RCC 7860 (cell line): ENCODE results near the gene HPCAL1.
"Not testable (repeated sequence)": the region's sequence is repeated elsewhere in the genome, so short reads cannot be mapped to it uniquely, and the experiment has no call there.

Experiments used
- DNase-seq: peaks from one replicate; pipeline ENCODE4 v3.0.0-alpha.2; 2015; ENCODE audit warnings: low spot score
- FAIRE-seq: peaks from 2 replicates; lab custom pipeline; 2012; peaks lifted over from hg19 to GRCh38; lab: Jason Lieb, UNC

The HPCAL1 gene

DNA sequence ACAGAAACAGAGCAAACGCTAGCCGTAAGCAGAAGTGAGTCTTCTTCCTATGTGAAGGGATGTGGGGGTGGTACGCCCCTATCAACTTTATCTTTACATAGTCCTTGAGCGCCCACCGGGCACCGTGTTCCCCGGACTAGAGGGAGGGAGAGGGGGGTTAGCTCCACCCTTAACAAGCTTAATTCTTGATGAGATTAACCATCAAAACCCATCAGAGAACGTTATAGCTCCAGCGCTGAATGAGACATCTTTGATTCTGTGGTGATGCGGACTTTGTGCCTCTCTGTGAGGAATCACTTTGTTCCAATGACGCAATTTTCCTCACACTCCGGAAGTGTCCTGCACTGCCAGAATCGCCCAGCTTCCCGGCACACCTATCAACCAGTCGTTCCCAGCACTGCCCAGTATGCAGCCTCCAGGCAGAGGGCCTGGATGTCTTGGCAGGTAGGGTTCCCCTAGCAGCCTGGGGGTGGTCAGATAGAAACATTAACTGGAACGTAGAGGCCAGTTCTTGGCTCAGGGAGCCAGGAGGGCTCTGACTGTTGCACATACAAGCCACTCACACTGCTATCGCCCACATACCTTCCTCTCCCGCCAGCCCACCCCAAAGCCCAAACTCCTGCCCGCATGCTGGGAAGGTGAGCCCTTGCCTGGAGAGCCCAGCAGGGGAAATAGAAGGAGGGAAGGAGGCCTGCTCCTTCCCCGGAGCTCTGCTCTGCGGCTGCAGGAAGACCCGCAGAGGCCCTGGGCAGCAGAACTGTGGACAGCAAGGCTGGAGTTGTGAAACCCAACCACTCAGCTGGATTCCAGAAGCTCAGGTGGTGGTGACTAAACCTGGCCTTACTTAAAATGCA is 147.4 kb downstream of the HPCAL1 start:
- no peak for DNase-seq
- no peak for FAIRE-seq

DNA sequence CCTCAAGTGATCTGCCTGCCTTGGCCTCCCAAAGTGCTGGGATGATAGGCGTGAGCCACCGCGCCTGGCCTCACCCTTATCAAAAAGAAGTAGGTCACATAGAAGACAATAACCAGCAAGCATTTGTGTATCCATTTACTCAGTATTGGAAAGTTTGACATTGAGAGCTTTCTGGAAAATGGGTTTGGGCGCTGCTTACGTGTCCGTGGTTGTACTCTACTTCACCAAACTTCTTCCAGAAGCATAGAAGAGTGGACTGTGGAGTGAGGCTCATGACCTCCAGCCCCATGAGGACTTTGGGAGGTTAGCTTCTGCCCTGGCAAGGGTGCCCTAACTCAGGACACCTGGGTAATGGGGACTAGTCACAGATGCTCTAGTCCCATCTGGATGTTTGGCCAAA is 149.1 kb downstream of the HPCAL1 start:
- FAIRE-seq (no peak), DNase-seq (no peak)

DNA sequence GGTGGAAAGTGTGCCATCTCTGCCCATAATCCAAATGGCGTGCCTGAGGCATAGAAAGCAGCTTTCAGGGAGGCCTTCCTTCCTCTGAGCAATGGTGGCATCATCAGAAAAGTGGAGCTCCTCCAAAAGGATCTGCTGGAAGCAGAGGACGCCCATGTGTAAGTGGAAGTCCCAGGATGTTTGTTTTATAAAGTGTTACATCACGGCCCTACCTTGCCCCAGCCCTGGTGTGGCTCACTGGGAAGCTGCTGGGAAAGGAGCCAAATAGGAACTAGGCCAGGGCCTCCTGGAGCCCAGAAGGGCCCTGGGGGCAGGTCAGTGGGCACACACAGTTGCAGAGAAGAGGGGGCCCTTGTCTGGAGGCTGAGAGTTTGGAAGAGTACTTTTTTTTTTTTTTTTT is 149.6 kb downstream of the HPCAL1 start:
- peak; percentile 73 for FAIRE-seq
- peak; percentile 89 for DNase-seq

DNA sequence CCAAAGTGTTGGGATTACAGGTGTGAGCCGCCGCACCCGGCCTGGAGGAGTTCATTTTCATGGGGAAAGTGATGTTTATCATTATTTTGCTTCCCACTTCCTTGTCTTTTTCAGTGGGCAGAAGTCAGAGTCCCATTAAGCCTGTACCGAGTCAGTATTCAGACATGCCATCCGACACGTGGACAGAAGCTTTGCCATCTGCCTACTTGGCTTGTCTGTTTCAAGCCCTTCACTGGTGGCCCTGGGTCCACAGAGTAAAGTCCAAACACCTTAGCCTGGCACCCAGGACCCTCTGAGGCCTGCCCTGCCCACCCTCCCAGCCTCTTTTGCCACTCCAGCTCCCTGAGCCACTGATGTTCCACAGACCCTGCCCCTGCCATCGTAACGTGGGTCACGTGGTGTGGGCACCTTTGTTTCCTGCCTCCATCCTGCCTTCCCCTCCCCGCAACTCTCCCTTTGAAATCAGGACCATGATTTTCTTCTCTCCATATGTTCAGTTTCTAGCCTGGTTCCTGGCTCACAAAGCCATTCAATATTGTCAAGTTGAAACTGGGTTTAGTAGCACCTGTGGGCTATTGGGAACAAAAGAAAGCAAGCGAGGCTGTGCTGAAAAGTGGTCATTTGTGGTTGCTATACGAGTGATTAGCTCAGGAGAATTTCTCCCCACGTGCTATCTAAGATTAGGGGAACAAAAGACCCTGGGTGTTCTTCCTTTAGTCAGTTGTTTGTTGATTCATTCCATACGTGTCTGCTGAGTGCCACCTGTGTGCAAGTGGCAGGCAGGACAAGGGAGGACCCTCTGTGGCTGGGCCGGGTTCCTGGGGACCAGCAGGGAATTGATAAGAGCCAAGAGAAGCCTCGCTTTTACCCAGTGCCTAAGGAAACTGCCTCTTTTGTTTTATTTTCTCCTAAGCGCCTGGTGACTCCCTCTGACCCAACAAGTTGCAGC is 150.5 kb downstream of the HPCAL1 start:
- no peak for DNase-seq
- FAIRE-seq = no peak

DNA sequence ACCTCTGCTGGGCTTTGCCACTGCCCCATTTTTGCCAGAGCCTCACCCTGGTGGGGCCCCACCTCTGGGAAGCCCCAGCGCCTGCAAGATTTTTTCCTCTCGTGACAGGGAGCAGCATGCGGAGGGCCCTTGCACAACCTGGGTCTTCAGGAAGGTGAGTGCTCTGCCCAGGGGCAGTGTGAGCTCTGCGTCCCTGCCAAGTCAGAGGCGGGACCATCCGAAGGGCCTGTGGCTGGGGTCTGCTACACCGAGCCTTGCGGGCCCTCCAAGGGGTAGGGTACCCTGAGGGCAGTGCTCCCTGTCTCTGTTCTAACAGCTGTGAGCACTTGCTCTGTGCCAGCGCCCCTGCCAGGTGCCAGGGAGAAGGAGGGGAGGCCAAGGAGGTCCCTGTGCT is 151.2 kb downstream of the HPCAL1 start:
- no peak for FAIRE-seq
- DNase-seq = no peak

DNA sequence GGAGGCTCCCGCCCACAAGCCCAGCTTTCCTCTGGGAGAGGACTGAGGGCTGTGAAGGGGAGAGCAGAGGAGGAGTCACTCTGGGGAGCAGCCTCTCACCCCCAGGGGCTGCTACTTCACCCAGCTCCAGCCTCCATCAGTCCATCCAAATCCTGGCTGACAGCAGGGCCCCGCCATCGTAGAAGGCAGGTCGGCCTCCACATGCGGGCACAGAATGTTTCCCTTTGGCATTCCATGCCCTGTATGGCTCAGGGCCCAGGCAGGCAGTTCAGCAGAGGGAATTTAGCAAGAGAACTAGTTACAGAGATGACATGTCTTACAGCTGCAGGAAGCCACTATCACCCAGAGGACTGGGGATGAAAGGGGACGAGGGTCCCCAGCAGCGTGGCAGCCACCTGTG is 151.8 kb downstream of the HPCAL1 start:
- no peak for FAIRE-seq
- no peak for DNase-seq

DNA sequence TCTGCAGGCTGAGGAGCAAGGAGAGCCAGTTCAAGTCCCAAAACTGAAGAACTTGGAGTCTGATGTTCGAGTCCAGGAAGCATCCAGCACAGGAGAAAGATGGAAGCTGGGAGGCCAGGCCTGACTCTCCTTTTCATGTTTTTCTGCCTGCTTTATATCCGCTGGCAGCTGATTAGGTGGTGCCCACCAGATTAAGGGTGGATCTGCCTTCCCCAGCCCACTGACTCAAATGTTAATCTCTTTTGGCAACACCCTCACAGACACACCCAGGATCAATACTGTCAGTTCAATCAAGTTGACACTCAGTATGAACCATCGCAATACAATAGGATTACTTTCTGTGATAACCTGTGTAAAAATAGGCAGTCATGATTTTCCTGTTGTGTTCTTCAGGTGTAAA is 154.5 kb downstream of the HPCAL1 start:
- not testable (repeated sequence) for DNase-seq, FAIRE-seq

DNA sequence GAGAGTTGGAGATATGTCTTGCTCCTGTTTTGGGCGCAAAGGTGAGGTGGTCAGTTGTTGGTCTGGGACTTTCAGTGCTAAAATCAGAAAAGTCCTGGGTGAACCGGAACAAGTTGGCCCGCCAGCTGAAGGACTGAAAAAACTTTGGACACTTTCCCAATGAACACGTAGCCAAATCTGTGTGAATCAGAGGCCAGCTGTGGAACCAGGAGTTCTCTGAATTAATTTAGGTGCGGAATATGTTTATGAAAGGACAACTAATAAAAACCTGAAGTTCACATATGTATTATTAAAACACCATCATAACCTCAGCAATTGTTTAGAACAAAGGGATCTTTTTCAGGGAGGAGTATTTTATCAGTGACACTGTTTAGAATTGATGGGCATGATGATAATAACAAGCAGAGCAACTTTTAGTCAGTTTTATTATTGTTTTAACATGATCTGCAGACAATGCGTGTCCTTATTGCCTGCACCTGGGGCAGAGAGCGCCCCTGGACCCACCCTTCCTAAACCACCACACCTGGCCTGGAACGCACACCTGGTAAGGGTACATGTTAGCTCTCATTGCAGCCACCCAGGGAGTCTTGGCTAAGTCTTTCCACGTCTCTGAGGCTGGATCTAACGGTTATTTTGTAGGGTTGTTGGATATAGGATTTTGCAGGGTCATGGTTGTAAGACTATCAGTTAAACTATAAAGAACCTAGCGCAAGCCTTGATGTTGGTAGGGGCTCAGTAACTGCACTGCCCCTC is 155.3 kb downstream of the HPCAL1 start:
- DNase-seq (no peak), FAIRE-seq (no peak)

DNA sequence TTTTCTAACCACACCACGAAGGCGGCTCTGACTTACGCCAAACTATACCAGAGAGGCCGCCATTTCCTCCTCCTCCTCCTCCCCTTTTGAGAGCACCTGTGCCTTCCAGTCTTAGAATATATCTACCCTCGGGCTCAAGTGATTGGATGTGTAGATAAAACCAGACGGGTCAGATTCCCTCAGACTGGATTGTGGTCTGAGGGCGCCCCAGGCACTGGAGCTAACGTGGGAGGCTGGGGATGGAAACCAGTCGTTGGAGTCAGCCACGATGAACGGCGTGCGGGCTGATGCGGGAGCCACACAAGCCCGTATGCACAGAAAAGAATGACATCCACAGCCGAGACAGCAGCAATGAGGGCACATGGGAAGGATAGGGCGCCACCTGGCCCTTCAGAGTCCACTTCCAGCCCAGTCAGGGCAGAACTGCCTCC is 157.7 kb downstream of the HPCAL1 start:
- DNase-seq (no peak), FAIRE-seq (no peak)

DNA sequence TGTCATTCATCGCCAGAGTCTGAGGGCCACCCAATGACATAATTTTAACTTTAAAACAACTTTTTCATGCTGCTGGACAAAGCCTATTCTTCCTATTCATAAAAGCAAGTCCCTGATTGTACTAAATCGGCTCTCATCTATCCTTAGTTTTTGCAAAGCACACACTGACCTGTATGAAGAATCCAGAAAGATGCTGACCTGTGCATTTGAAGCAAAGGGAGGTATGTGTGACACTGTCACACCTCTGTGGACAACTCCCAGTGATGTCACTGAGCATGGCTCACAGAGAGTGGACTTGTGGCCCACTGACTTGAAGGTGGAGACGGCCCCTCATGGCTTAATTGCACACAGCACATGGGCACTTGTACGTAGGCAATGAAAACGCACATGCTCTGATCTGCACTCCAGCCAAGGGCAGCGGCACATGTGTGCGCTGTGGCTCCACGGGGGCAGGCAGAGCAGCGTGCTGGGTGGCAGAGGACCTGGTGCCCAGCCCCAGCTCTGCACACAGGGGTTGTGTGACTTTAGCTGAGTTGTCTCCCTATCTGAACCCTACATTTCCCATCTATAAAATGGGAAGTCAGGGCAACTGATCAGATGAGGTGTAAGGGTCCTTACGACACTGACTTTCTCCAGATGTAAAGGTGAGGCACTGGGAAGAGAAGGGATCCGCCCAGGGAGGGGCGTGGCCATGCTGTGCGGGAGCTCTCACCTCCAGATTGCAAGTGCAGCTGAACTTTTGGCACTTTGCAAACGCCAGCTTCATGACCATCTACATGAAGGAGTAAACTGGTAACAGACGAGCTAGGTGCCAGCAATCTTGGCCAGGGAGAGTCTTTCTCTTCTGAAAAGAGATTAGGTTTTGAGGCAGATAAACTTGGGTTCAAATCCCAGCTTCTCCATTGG is 159.7 kb downstream of the HPCAL1 start:
- FAIRE-seq = no peak
- no peak for DNase-seq

DNA sequence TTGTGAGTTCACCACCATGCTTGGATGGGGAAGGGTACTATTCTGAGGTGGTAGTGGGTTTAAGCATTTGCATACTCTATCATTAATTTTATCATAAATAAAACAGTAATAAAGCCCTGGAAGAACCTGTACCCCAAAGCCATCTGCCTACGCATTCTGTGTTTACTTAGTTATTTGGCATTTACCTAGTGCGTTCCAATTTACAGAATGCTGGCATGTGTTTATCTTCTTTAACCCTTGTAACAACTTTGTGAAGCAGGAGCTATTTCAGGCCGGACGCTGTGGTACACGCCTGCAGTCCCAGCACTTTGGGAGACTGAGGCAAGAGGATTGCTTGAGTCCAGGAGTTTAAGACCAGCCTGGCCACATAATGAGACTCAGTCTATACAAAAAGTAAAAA is 163.2 kb downstream of the HPCAL1 start:
- DNase-seq = no peak
- FAIRE-seq = no peak

DNA sequence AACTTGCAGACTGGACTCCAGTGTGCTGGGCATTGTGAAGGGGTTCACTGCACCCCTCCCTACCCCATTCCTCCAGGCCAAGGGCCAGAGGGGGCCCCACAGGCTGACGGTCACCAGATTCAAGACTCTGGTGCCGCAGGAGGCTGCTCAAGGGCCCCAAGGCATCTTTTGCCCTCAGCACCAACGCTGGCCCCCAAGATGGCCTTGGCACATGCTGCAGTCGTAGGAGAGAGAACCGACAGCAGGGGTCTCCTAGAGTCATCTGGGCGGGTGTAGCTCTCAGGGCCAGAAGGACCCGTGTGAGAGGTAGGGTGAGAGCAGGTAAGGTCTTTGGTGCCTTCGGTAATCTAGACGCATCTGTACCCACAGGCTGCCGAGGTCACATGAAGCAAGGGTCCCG is 164.1 kb downstream of the HPCAL1 start:
- FAIRE-seq = no peak
- no peak for DNase-seq

DNA sequence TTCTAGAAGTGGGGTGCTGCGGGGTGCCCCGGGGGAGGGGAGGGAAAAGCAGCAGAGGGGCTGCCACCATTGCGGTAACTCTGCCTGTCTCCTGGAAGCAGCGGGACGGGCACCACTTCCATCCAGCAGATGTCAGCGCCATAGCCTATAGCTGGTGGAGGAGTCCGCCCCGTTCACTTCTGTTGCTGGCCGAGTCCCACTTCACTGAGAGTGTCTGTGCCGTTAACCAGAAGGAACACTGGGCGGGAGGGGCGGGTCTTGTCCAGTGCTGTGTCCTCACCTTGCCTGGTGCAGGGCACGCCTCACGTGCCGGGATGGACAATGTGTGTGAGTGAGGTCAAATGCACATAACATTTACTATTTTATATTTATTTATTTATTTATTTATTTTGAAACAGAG is 164.7 kb downstream of the HPCAL1 start:
- no peak for DNase-seq

DNA sequence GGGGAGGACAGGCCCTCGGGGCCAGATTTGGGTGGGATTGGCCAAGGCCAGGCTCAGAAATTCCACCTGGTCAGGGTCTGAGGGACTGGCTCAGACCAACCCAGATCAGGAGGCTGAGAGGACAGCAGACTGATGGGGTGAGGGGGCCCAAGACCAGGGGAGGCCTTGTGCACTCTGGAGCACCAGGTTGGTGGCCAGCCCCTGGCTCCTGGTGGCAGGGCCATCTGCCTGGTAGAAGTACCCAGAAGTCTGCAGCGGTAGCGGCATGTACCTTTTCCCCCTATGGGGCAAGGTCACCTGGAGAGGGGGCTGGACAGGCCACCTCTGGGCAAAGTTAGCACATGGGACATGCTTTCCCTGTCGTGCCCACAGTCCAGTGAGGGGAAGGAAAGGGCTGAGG is 166.6 kb downstream of the HPCAL1 start:
- DNase-seq (no peak), FAIRE-seq (no peak)

More for the DNA sequence above, 164.7 kb downstream of the HPCAL1 start:
- FAIRE-seq = no peak

DNA sequence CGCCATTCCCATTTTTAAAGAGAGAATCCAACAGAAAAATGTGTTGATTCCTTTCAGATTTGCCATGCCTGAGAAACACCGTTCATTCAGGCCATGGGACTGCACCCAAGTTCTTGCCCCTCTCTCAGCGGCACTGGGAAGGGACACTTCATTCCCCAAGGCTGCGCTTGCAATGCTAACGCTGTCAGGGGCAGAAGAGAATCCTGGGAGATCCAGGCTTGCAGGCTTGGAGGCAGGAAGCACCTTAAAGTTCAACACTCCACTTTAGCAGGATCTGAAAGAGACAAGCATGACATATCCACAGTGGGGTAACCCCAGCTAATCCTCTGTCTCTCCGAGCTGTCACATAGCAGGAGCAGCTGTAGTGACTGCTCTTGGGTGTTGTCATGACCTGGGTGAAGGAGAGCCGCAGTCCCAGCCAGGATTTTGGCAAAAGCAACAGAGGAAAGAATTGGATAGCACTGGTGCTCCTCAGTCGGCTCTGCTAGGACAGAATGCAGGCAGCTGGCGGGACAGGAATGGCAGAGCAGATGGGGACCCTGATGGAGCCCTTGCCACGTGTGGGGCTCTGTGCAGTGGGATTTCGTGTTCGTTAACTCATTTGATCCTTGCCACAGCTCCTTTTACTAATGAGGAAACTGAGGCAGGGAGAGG is 167.4 kb downstream of the HPCAL1 start:
- FAIRE-seq (no peak), DNase-seq (no peak)

DNA sequence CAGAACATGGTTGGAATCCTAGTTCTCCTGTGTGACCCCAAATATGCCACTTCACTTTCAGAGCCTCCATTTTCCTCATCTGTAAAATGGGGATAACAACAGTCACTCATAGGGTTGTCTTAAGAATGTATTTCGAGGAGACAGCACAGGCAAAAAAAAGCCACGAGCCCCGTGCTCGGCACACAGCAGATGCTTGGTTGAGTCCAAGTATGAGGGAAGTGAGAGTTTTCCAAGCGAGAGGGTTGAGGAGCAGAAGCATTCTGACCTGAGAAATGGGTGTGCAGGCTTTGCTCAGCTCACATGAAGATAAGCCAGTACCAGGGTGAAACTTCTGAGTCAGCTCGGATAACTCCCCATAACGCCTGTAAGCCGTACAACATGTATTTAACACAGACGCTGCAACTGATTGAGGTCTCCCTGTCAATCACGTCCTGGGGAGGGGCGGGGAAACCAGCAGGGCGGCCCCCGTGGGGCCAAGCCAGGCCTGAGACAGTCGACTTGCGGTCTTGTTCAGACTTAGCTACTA is 168.4 kb downstream of the HPCAL1 start:
- no peak for DNase-seq
- no peak for FAIRE-seq

DNA sequence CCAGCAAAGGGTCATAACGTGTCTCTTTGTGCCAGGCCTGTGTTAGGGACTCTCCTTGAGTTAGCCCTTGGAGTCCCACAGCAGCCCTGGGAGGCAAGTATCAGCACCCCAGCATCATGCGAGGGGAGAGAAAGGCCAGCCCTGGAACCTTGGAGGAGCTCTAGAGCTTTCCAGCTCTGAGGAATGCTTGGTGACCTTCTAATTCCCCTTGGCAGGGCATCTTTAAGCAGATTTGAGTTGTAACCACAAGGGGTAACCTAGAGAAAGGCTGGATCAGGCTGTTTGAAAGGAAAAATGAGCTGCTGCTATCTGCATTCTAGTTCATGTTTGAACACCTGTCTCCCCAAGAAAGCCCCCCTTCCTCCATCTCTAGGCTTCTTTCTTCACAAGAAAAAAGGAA is 169.3 kb downstream of the HPCAL1 start:
- DNase-seq (no peak), FAIRE-seq (no peak)

DNA sequence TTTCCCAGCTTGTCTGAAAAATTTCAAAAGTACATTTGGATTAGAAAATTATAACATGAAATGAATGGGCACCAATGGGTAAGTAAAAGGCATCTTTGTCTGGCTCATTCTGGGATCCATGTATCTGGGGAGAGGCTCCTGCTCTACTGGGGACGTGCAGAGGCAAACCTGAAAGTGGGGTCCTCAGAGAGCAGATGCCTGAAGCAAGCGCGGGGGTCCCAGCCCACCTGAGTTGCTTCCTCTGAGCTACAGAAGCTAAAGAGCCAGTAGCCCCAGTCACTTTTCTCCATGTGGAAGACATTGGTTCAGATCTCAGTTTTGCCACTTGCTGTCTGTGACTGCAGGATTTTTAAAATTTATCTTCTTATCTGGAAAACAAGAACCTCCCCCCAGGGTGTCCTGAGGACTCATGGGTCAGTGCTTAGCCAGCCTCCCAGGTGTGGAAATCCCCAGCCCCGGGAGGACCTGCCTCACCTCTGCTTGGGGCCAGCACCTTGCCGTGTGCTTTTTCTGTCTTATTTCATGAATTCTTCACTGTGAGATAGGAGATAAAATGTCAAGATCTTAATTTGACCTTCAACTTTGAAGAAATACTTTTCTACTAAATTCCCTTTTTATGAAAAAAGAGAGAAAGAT is 170.5 kb downstream of the HPCAL1 start:
- DNase-seq (no peak), FAIRE-seq (no peak)

DNA sequence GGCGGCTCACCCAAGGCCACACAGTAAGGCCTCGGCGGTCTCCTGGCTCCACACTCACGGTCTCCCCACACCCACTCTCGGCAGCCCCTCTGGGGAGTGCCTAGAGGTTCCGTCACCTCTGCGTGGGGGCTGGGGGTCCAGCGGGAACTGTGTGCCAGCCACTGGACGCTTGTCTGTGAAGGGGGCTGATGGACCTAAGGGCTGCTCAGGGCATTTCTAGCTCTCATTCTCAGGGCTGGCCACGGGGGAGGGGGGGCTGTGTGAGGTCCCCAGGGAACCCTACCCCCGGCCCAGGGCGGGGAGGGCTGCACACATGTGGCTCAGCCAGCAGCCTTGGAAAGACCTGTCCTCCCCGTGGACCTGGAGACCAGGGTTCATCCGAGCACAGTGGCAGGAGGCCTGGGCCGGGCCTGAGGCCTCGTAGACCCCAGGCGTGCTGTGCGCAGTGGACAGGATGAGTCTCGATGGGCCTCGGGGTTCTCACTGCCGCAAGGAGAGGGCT is 172.6 kb downstream of the HPCAL1 start:
- no peak for DNase-seq
- no peak for FAIRE-seq
